Testis (tissue), 3 donors: ENCODE results near the gene RHNO1. TPM values are rescaled to one million over a fixed set of nuclear protein-coding genes. Genes with fewer than 3 reads are reported as not detected.

Source experiments
- polyA plus RNA-seq: library from polyadenylated mRNA; stranded (reverse); fragments of 350-450 nt; fragmentation: Illumina TruSeq; extraction: RNeasy Lipid Tissue Mini Kit (QIAGEN cat#74804); gene quantifications from one replicate; pipeline ENCODE4 v1.2.3, GENCODE V29; 2014; ENCODE audit warnings: low read depth, low replicate concordance; ENCODE audit not compliant: insufficient read depth
- total RNA-seq, 2 donors: library from RNA; depleted of rRNA; stranded (reverse); fragments of >200 nt; gene quantifications; one replicate each; pipeline ENCODE4 v1.2.3, GENCODE V29; 2016

RHNO1 gene
- total and polyA plus RNA-seq, 3 donors from 2014 or later, result 21.6 to 26.1 (median 22.8) TPM

Other genes with a start within 250 kb of the RHNO1 start
- 10 to 100 TPM; 64.2 to 74.9 TPM for gene FKBP4, start 82.3 kb upstream of the RHNO1 start, total RNA-seq
- gene FKBP4, start 82.3 kb upstream of the RHNO1 start, polyA plus RNA-seq, result 154 TPM
- gene ITFG2, start 64.6 kb upstream of the RHNO1 start, total RNA-seq, result 10 to 100 TPM; 54.1 to 69.4 TPM
- gene ITFG2, start 64.6 kb upstream of the RHNO1 start, polyA plus RNA-seq, result 32.6 TPM
- gene NRIP2, start 42.2 kb upstream of the RHNO1 start, total RNA-seq, result 10 to 100 TPM in 1 of 2 donors, 1 to 10 TPM in 1; 2.6 to 10.6 TPM
- 2.8 TPM for gene NRIP2, start 42.2 kb upstream of the RHNO1 start, polyA plus RNA-seq
- gene TEX52, start 20.2 kb upstream of the RHNO1 start, total RNA-seq, result 1 to 10 TPM in 1 of 2 donors, under 1 TPM in 1; 0.81 to 4.7 TPM
- 11.4 TPM for gene TEX52, start 20.2 kb upstream of the RHNO1 start, polyA plus RNA-seq
- gene FOXM1, start within 50 bp of the RHNO1 start, total RNA-seq, result 10 to 100 TPM; 18.1 to 32.3 TPM
- gene FOXM1, start within 50 bp of the RHNO1 start, polyA plus RNA-seq, result 59.7 TPM
- 10 to 100 TPM; 20.5 to 26.5 TPM for gene TULP3, start 13.7 kb downstream of the RHNO1 start, total RNA-seq
- gene TULP3, start 13.7 kb downstream of the RHNO1 start, polyA plus RNA-seq, result 29.2 TPM
- 10 to 100 TPM; 10.9 to 16.1 TPM for gene TEAD4, start 82.2 kb downstream of the RHNO1 start, total RNA-seq
- gene TEAD4, start 82.2 kb downstream of the RHNO1 start, polyA plus RNA-seq, result 9.7 TPM
- 10 to 100 TPM; 19.8 to 23.5 TPM for gene TSPAN9, start 200.2 kb downstream of the RHNO1 start, total RNA-seq
- 14.2 TPM for gene TSPAN9, start 200.2 kb downstream of the RHNO1 start, polyA plus RNA-seq